Activated CD4-positive, alpha-beta T cell treated with anti-CD3 and anti-CD28 coated beads for 48 hours (primary cell): Measurements from ENCODE around the gene ANKRD10.

Source experiments
- DNase-seq: peaks from one replicate; pipeline ENCODE4 v3.0.0-alpha.2; 2020

The ANKRD10 gene

GRCh38 chr13:110885516-110885915 lies 29.4 kb downstream of the ANKRD10 start:
- no peak for DNase-seq

GRCh38 chr13:110884517-110884916 lies 30.4 kb downstream of the ANKRD10 start:
- DNase-seq: no peak

GRCh38 chr13:110883542-110883941 lies 31.3 kb downstream of the ANKRD10 start:
- DNase-seq: no peak

- no peak for DNase-seq
These were observed 31.9 kb downstream of the ANKRD10 start for GRCh38 chr13:110882972-110883371.

- DNase-seq: no peak
These were observed 32.8 kb downstream of the ANKRD10 start for GRCh38 chr13:110881839-110882627.

GRCh38 chr13:110880627-110881026 lies 34.2 kb downstream of the ANKRD10 start:
- no peak for DNase-seq

- no peak for DNase-seq
These were observed 35.4 kb downstream of the ANKRD10 start for GRCh38 chr13:110879482-110879881.

GRCh38 chr13:110877737-110878258 lies 37.1 kb downstream of the ANKRD10 start:
- DNase-seq: no peak

GRCh38 chr13:110876609-110877008 lies 38.3 kb downstream of the ANKRD10 start:
- DNase-seq: no peak

GRCh38 chr13:110875241-110875640 lies 39.6 kb downstream of the ANKRD10 start:
- DNase-seq: no peak

- peak; percentile 77 for DNase-seq
These were observed 40.3 kb downstream of the ANKRD10 start for GRCh38 chr13:110874508-110874960.

- DNase-seq: no peak
These were observed 41.0 kb downstream of the ANKRD10 start for GRCh38 chr13:110873639-110874507.

- DNase-seq: no peak
These were observed 41.9 kb downstream of the ANKRD10 start for GRCh38 chr13:110872768-110873638.

- DNase-seq: no peak
These were observed 42.7 kb downstream of the ANKRD10 start for GRCh38 chr13:110872034-110872767.

GRCh38 chr13:110869805-110870706 lies 44.8 kb downstream of the ANKRD10 start:
- peak; percentile 53 for DNase-seq

GRCh38 chr13:110869231-110869804 lies 45.6 kb downstream of the ANKRD10 start:
- DNase-seq: no peak

GRCh38 chr13:110868720-110869119 lies 46.1 kb downstream of the ANKRD10 start:
- DNase-seq: no peak

GRCh38 chr13:110867380-110867779 lies 47.5 kb downstream of the ANKRD10 start:
- no peak for DNase-seq

- no peak for DNase-seq
These were observed 48.2 kb downstream of the ANKRD10 start for GRCh38 chr13:110866491-110867170.

GRCh38 chr13:110863685-110864084 lies 51.2 kb downstream of the ANKRD10 start:
- no peak for DNase-seq
